ENCODE results near the gene RIMKLA.

DNA sequence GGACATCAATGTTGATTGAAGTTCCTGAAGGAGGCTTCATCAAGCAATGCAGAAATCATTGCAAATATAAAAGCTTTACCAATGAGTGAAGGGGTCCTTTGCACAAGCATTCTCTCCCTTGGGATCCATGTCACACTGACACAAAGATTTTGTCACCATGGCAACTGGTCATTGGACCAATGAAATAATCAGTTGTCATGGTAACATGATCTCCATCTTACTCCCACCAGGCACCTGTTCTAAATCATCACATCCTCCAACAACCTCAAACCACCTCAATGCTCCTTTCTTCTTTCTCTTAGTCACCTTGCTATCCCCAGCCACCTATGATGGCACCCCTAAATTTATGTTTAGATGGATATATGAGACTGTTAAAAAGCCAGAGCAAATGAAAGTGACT is 32.1 kb upstream of the RIMKLA start:
- no peak for TF ChIP-seq EZH2 (IDR thresholded peaks at IDR 0.05)
- no peak for TF ChIP-seq POLR2AphosphoS5 (IDR thresholded peaks at IDR 0.05; ENCODE audit: borderline replicate concordance, low read depth, low read length)
